Measurements from ENCODE around the gene CKB. TPM values are rescaled to one million over a fixed set of nuclear protein-coding genes. Genes with fewer than 3 reads are reported as not detected.

The CKB gene
- total RNA-seq, 1 experiment from 2014 or later, result 611 TPM

GRCh38 chr14:103555559-103556337 lies 33.1 kb upstream of the CKB start:
- 0 out of 2 replicates have a peak, but pooled peaks cover 2% of the 10 kb centered on the region for H3K36me3 ChIP-seq (ENCODE audit: control insufficient read depth, insufficient read depth, low read length)
- no peak overlapping the region for H3K4me3 Mint-ChIP-seq (ENCODE audit: unreplicated experiment)
- POLR2A ChIA-PET, result no interaction called here
- no peaks in the 10 kb centered on the region for H3K9me3 ChIP-seq
- H3K4me1 Mint-ChIP-seq (ENCODE audit: low read depth, unreplicated experiment), result no peaks in the 10 kb centered on the region
- no peak overlapping the region for H3K27ac Mint-ChIP-seq (ENCODE audit: unreplicated experiment)
- no peak for TF ChIP-seq CTCF (IDR thresholded peaks at IDR 0.05; ENCODE audit: insufficient read depth in 1 of 2, low read depth in 1 of 2, low read length in 1 of 2, severe bottlenecking in 1 of 2, unreplicated experiment in 1 of 2)
- CTCF ChIA-PET, result no interaction called here
- H3K9me3 Mint-ChIP-seq (ENCODE audit: unreplicated experiment), result no peaks in the 10 kb centered on the region
- DNase-seq, result no peak
- peaks cover 37% of the 10 kb centered on the region for H3K36me3 Mint-ChIP-seq (ENCODE audit: insufficient read depth, unreplicated experiment)
- BruUV-seq (replicated peaks), result no TSS peak
- no peaks in the 10 kb centered on the region for H3K27me3 Mint-ChIP-seq (ENCODE audit: insufficient read depth, unreplicated experiment)
- H3K4me3 ChIP-seq (ENCODE audit: low read depth, low read length), result no peak overlapping the region
- intact Hi-C loops (cut with micrococcal nuclease; ENCODE audit: unreplicated experiment), result no loop called here
- H3K4me1 ChIP-seq, result no peaks in the 10 kb centered on the region; the same call in 1 of the 2 replicates
- no peaks in the 10 kb centered on the region for H3K27me3 ChIP-seq (replicated peaks; ENCODE audit: control insufficient read depth, insufficient read depth, low read length)

- Histone ChIP-seq H3K4me1 (no peaks in the 10 kb centered on the region), H3K4me3 (ENCODE audit: low read depth, low read length) (no peak overlapping the region), H3K9me3 (no peaks in the 10 kb centered on the region), H3K27me3 (replicated peaks; ENCODE audit: control insufficient read depth, insufficient read depth, low read length) (no peaks in the 10 kb centered on the region), H3K36me3 (ENCODE audit: control insufficient read depth, insufficient read depth, low read length) (no peaks in the 10 kb centered on the region)
- no peak for TF ChIP-seq CTCF (IDR thresholded peaks at IDR 0.05; ENCODE audit: insufficient read depth in 1 of 2, low read depth in 1 of 2, low read length in 1 of 2, severe bottlenecking in 1 of 2, unreplicated experiment in 1 of 2)
- no TSS peak for BruUV-seq (replicated peaks)
- Mint-ChIP-seq H3K27ac (ENCODE audit: unreplicated experiment) (no peak overlapping the region), H3K27me3 (ENCODE audit: insufficient read depth, unreplicated experiment) (no peaks in the 10 kb centered on the region), H3K9me3 (ENCODE audit: unreplicated experiment) (no peaks in the 10 kb centered on the region), H3K4me1 (ENCODE audit: low read depth, unreplicated experiment) (no peaks in the 10 kb centered on the region), H3K36me3 (ENCODE audit: insufficient read depth, unreplicated experiment) (peaks cover 15% of the 10 kb centered on the region), H3K4me3 (ENCODE audit: unreplicated experiment) (no peak overlapping the region)
- ChIA-PET CTCF (no interaction called here), POLR2A (no interaction called here)
- DNase-seq, result no peak
- intact Hi-C loops (cut with micrococcal nuclease; ENCODE audit: unreplicated experiment), result no loop called here
Observed at GRCh38 chr14:103552846-103553210, 30.2 kb upstream of the CKB start.

- Mint-ChIP-seq H3K4me3 (ENCODE audit: unreplicated experiment) (no peak overlapping the region), H3K4me1 (ENCODE audit: low read depth, unreplicated experiment) (no peaks in the 10 kb centered on the region), H3K27ac (ENCODE audit: unreplicated experiment) (no peak overlapping the region), H3K27me3 (ENCODE audit: insufficient read depth, unreplicated experiment) (no peaks in the 10 kb centered on the region), H3K9me3 (ENCODE audit: unreplicated experiment) (no peaks in the 10 kb centered on the region), H3K36me3 (ENCODE audit: insufficient read depth, unreplicated experiment) (peaks cover 9% of the 10 kb centered on the region)
- Histone ChIP-seq H3K27me3 (replicated peaks; ENCODE audit: control insufficient read depth, insufficient read depth, low read length) (no peaks in the 10 kb centered on the region), H3K9me3 (no peaks in the 10 kb centered on the region), H3K4me1 (no peaks in the 10 kb centered on the region), H3K4me3 (ENCODE audit: low read depth, low read length) (no peak overlapping the region), H3K36me3 (ENCODE audit: control insufficient read depth, insufficient read depth, low read length) (no peaks in the 10 kb centered on the region)
- no peak for TF ChIP-seq CTCF (IDR thresholded peaks at IDR 0.05; ENCODE audit: insufficient read depth in 1 of 2, low read depth in 1 of 2, low read length in 1 of 2, severe bottlenecking in 1 of 2, unreplicated experiment in 1 of 2)
- DNase-seq, result no peak
- ChIA-PET POLR2A (interaction anchor here (0.6 kb wide), 1 partner anchor 9 kb away, joined by 3 read pairs; no protein-coding TSS in a partner anchor), CTCF (interaction anchor here (0.9 kb wide), 1 partner anchor 34 kb away, joined by 3 read pairs; no protein-coding TSS in a partner anchor)
- intact Hi-C loops (cut with micrococcal nuclease; ENCODE audit: unreplicated experiment), result no loop called here
- no TSS peak for BruUV-seq (replicated peaks)
Observed at GRCh38 chr14:103552011-103552845, 29.6 kb upstream of the CKB start.

Data from Caco-2 (cell line).